CD4-positive, alpha-beta T cell treated with Interleukin-1 beta for 1 hour (primary cell): ENCODE measurements around the gene SUGCT.

Experiments used
- DNase-seq, 2 donors: peaks; one replicate each; pipeline ENCODE4 v3.0.0-alpha.2; 2020 to 2022

SUGCT gene

GRCh38 chr7:40753455-40753854 lies 618.6 kb downstream of the SUGCT start:
- no peak for DNase-seq

GRCh38 chr7:40755438-40755837 lies 620.6 kb downstream of the SUGCT start:
- no peak for DNase-seq

- DNase-seq = no peak
These were observed 622.3 kb downstream of the SUGCT start for GRCh38 chr7:40757109-40757508.

- no peak for DNase-seq
These were observed 623.8 kb downstream of the SUGCT start for GRCh38 chr7:40758590-40758989.

GRCh38 chr7:40760293-40760964 lies 625.6 kb downstream of the SUGCT start:
- DNase-seq = no peak

- no peak for DNase-seq
These were observed 626.2 kb downstream of the SUGCT start for GRCh38 chr7:40760987-40761386.

- no peak for DNase-seq
These were observed 627.2 kb downstream of the SUGCT start for GRCh38 chr7:40761762-40762560.

GRCh38 chr7:40763319-40764287 lies 628.8 kb downstream of the SUGCT start:
- DNase-seq = no peak

GRCh38 chr7:40765639-40766038 lies 630.8 kb downstream of the SUGCT start:
- DNase-seq = no peak

- no peak for DNase-seq
These were observed 637.3 kb downstream of the SUGCT start for GRCh38 chr7:40772096-40772495.

GRCh38 chr7:40773656-40774055 lies 638.9 kb downstream of the SUGCT start:
- no peak for DNase-seq

GRCh38 chr7:40775877-40776276 lies 641.1 kb downstream of the SUGCT start:
- DNase-seq = no peak

GRCh38 chr7:40777730-40778312 lies 643.0 kb downstream of the SUGCT start:
- no peak for DNase-seq

- no peak for DNase-seq
These were observed 645.7 kb downstream of the SUGCT start for GRCh38 chr7:40780460-40780859.

- no peak for DNase-seq
These were observed 648.0 kb downstream of the SUGCT start for GRCh38 chr7:40782836-40783235.

- DNase-seq = no peak
These were observed 649.4 kb downstream of the SUGCT start for GRCh38 chr7:40784176-40784575.

- no peak for DNase-seq
These were observed 652.1 kb downstream of the SUGCT start for GRCh38 chr7:40786909-40787308.

- no peak for DNase-seq
These were observed 658.3 kb downstream of the SUGCT start for GRCh38 chr7:40793132-40793531.

GRCh38 chr7:40795607-40796006 lies 660.8 kb downstream of the SUGCT start:
- no peak for DNase-seq

GRCh38 chr7:40796723-40797122 lies 661.9 kb downstream of the SUGCT start:
- DNase-seq = no peak

- DNase-seq = no peak
These were observed 663.8 kb downstream of the SUGCT start for GRCh38 chr7:40798613-40799012.

GRCh38 chr7:40799493-40800403 lies 664.9 kb downstream of the SUGCT start:
- DNase-seq = no peak
